ENCODE data around the gene TRABD.
"Not testable (repeated sequence)": the region's sequence is repeated elsewhere in the genome, so short reads cannot be mapped to it uniquely, and the experiment has no call there.

The TRABD gene

DNA sequence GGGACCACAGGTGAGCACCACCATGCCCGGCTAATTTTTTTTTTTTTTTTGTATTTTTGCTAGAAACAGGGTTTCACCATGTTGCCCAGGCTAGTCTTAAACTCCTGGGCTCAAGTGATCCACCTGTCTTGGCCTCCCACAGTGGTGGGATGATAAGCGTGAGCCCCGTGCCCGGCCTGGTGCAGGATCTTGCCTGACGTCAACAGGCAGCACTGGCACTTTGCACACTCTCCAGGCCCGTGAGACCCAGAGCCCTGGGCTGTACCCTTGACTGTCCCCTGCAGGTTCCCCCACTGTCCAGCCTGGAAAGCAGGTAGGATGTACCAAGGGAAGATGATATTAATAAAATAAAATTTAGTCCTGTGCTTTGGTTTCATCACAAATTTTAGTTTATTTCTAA, 44.3 kb upstream of the TRABD start:
- TF ChIP-seq, protein P1, sequence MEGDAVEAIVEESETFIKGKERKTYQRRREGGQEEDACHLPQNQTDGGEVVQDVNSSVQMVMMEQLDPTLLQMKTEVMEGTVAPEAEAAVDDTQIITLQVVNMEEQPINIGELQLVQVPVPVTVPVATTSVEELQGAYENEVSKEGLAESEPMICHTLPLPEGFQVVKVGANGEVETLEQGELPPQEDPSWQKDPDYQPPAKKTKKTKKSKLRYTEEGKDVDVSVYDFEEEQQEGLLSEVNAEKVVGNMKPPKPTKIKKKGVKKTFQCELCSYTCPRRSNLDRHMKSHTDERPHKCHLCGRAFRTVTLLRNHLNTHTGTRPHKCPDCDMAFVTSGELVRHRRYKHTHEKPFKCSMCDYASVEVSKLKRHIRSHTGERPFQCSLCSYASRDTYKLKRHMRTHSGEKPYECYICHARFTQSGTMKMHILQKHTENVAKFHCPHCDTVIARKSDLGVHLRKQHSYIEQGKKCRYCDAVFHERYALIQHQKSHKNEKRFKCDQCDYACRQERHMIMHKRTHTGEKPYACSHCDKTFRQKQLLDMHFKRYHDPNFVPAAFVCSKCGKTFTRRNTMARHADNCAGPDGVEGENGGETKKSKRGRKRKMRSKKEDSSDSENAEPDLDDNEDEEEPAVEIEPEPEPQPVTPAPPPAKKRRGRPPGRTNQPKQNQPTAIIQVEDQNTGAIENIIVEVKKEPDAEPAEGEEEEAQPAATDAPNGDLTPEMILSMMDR (IDR thresholded peaks at IDR 0.05; ENCODE audit: low read depth, low read length): no peak
- DNase-seq (ENCODE audit: extremely low read depth, low read depth): no peak

DNA sequence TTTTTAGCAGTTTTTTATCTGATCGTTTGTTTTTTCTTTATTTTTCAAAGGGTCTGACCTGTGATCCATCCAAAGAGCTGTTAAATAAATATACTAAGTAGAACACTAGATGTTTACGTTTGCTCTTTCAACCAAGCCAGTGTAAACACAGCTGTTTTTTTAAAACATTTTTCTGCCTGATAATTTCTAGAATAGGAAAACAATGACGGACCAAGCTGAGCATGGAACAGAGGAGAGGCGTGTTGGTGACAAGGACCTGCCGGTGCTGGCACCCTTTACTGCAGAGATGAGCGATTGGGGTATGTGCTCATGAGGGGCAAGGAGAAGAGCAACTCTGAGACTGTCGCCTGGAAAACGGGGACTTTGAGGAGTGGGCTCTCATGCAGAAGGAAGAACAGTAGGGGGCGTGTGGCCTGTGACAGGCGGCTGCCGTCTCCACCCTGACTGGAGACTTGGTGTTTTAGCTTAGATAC, 43.8 kb upstream of the TRABD start:
- TF ChIP-seq, protein P1 (IDR thresholded peaks at IDR 0.05; ENCODE audit: low read depth, low read length): no peak; the same call in 1 of the 2 replicates
- no peak for DNase-seq (ENCODE audit: extremely low read depth, low read depth)

DNA sequence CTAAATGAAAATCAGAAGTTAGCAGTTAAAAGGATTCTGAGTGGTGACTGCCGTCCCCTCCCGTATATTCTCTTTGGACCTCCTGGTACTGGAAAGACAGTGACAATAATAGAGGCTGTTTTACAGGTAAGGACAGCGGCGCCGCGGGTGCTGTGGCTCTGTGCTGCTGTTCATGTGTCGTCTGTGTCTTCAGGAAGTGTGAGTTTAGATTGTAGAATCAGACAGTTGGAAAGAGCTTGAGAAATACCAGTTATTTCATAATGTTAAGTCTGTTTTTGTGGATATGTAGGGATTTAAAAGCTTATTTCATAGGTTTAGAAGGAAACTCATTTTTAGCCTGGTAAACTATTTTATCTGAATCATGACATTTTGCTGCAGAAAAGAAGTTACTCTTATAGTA, 42.6 kb upstream of the TRABD start:
- TF ChIP-seq, protein P1 (IDR thresholded peaks at IDR 0.05; ENCODE audit: low read depth, low read length): no peak
- no peak for DNase-seq (ENCODE audit: extremely low read depth, low read depth)

DNA sequence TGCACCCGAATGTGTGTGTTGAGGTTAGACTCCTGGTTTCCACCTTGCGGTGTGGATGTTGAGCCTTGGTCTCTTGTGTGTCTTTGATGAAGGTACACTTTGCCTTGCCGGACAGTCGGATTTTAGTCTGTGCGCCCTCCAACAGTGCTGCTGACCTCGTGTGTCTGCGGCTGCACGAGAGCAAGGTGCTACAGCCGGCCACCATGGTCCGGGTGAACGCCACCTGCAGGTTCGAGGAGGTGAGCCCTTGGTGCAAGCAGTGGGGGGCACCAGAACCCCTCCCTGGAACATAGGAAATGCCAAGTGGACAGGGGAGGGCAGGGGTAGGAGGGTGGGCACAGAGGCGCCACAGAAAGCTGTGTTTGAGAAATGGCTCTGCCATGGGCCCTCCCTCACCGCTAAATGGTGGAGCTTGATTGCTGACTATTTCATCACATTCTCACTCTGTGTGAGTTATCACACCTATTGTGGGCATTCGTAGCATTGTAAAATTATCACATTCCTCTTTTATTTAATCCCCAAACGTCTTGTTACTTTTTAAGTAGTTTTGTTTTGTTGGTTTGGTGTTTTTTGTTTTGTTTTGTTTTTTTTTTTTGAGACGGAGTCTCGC, 41.6 kb upstream of the TRABD start:
- TF ChIP-seq, protein P1 (IDR thresholded peaks at IDR 0.05; ENCODE audit: low read depth, low read length): no peak
- no peak for DNase-seq (ENCODE audit: extremely low read depth, low read depth)

DNA sequence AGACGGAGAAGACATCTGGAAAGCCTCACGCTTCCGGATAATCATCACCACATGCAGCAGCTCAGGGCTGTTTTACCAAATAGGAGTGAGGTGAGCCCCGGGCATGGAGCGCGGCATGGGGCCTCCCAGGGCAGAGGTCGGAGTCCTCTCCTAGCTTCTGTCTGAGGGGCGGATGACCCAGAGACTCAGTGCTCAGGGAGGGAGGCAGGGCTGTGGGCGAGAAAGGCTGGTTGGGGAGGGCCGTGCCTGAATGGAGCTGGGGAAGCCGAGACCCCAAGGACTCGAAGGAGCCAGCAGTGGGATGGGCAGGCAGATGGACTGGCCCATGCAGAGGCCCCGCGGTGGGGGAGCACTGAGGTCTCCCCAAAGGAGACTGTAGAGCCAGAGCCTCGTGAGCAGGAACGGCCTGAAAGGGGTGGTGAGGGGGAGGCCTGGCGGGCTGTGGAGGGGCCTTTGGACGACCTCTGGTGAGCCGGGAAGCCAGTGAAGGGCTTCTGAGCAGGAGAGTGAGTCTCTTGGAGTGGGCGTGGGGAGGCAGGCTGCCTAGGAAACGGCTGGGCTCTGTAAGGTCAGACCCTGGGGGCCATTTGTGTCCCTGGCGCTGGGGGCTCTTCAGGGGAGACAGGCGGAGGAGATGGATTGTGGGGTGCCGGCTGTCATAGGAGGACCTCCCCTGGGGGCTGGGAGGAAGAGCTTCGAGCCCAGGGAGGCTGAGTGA, 39.8 kb upstream of the TRABD start:
- TF ChIP-seq, protein P1 (IDR thresholded peaks at IDR 0.05; ENCODE audit: low read depth, low read length): no peak
- no peak for DNase-seq (ENCODE audit: extremely low read depth, low read depth)

DNA sequence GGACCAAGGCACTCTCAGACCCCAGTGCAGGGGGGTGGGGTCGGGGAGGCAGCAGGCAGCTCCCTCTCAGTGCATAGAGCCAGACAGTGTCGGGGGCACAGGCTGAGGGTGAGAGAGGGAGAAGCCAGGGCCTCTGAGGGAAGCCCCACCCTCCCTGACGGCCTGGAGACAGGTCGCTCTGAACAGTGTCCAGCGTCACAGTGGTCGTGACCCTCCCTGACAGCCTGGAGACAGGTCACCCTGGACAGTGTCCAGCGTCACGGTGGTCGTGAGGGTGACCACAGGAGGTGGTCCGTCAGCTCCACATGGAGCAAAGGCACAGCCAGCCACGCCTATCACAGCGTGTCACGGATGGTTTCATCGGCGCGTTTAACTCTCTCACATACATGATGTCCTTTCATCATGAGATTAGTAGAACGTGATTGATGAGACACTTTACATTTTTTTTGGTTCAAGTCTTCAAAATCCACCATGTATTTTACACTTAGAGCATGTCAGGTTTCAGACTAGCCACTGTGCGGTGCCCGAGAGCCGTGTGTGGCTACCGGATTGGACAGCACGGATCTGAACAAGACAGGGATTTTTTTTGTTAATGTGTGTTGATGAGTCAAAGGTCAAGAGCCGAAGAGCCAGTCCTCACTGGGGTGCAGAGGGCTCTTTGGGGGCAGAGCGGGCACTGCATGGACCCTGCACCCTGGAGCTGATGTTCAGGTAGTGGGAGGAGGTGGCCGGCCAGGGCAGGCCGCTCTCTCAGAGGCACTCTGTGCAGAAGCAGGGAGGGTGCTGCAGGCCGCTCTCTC, 39.1 kb upstream of the TRABD start:
- DNase-seq (ENCODE audit: extremely low read depth, low read depth): no peak

DNA sequence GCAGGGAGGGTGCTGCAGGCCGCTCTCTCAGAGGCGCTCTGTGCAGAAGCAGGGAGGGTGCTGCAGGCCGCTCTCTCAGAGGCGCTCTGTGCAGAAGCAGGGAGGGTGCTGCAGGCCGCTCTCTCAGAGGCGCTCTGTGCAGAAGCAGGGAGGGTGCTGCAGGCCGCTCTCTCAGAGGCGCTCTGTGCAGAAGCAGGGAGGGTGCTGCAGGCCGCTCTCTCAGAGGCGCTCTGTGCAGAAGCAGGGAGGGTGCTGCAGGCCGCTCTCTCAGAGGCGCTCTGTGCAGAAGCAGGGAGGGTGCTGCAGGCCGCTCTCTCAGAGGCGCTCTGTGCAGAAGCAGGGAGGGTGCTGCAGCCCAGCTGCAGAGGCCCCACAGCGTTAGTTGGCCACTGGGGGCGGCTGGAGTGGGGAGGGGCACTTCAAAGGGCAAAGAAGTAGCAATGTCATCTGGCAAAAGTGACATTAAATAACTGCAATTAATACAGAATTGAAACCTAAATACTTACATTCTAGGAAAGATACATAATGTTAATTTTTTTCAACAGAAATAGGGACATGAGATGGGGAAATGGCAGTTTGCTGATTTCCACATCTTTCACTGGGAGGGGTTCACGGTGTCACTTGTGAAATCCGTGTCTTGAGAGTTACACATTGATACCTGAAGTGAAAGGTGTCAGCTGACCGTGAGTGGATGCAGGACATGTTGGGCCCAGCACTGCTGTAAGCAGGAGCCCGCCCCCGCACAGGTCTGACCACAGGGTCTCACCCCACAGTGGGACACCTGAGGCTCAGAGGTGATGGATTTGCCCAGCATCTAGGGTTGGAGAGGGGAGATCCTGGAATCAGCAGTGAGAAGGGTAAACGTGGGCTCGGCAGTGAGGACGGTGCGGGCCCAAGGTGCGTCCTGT, 38.2 kb upstream of the TRABD start:
- not testable (repeated sequence) for DNase-seq (ENCODE audit: extremely low read depth, low read depth)

More for the DNA sequence above, 39.1 kb upstream of the TRABD start:
- TF ChIP-seq, protein P1 (IDR thresholded peaks at IDR 0.05; ENCODE audit: low read depth, low read length): peak; percentile 57
